Mucosa of descending colon (tissue), 3 donors: ENCODE measurements around the gene VSIG10L. TPM values are rescaled to one million over a fixed set of nuclear protein-coding genes. Genes with fewer than 3 reads are reported as not detected.

ENCODE experiments used
- ATAC-seq: fragments of 200-7000 bp; cut with Tn5 transposase; one replicate; pipeline ENCODE4 v1.9.1; 2020; ENCODE audit warnings: mild to moderate bottlenecking, moderate library complexity
- DNase-seq, 3 donors: peaks; one replicate each; pipeline ENCODE4 v3.0.0-alpha.2; 2020
- H3K36me3 ChIP-seq: fragments of 200-600 bp; one replicate; pipeline ENCODE4 v1.8.0; 2021; ENCODE audit warnings: low read depth, mild to moderate bottlenecking
- H3K4me1 ChIP-seq: fragments of 200-600 bp; one replicate; pipeline ENCODE4 v1.8.0; 2021; ENCODE audit warnings: low read depth, mild to moderate bottlenecking
- H3K4me3 ChIP-seq: fragments of 200-600 bp; one replicate; pipeline ENCODE4 v1.8.0; 2021; ENCODE audit warnings: mild to moderate bottlenecking
- H3K9me3 ChIP-seq: fragments of 200-600 bp; one replicate; pipeline ENCODE4 v1.8.0; 2021; ENCODE audit warnings: mild to moderate bottlenecking
- intact Hi-C, 2 donors: fragments of 100-400 bp; cut with DNase I in 1 of 2; cut with micrococcal nuclease in 1 of 2; formaldehyde crosslinking; loops; one replicate each; pipeline versions ENCODE4 v1.11.0 to v1.11.1; 2022; cut with DNase I, micrococcal nuclease
- total RNA-seq, 3 donors: library from RNA; stranded (reverse); fragmentation: NEBNext Ultra II Directional in 2 of 3; extraction: Animal tissue kit (Norgen Biotek cat#: 25700) in 2 of 3; gene quantifications; one replicate each; pipeline versions ENCODE4 v1.2.1 to v1.2.4, GENCODE V29; 2021 to 2023
- TF ChIP-seq, protein P1 (sequence below): fragments of 200-600 bp; IDR thresholded peaks from one replicate; pipeline ENCODE4 v1.8.0; 2022; ENCODE audit warnings: antibody characterized with exemption, mild to moderate bottlenecking
- donor health status: DM: no; HTN: no; CAD: no; lungs with moderate emphysema.
- donor health status: DM: no; HTN: no; CAD: no.
- donor health status: DM: no; HTN: yes; CAD: no.

VSIG10L gene
- total RNA-seq, 3 donors from 2014 or later, result 0.69 to 3.8 (median 1.6) TPM

- Histone ChIP-seq H3K4me3 (no peak overlapping the region), H3K4me1 (no peaks in the 10 kb centered on the region), H3K36me3 (no peaks in the 10 kb centered on the region), H3K9me3 (no peaks in the 10 kb centered on the region)
- DNase-seq (no peak), ATAC-seq (no peak)
- TF ChIP-seq, protein P1, sequence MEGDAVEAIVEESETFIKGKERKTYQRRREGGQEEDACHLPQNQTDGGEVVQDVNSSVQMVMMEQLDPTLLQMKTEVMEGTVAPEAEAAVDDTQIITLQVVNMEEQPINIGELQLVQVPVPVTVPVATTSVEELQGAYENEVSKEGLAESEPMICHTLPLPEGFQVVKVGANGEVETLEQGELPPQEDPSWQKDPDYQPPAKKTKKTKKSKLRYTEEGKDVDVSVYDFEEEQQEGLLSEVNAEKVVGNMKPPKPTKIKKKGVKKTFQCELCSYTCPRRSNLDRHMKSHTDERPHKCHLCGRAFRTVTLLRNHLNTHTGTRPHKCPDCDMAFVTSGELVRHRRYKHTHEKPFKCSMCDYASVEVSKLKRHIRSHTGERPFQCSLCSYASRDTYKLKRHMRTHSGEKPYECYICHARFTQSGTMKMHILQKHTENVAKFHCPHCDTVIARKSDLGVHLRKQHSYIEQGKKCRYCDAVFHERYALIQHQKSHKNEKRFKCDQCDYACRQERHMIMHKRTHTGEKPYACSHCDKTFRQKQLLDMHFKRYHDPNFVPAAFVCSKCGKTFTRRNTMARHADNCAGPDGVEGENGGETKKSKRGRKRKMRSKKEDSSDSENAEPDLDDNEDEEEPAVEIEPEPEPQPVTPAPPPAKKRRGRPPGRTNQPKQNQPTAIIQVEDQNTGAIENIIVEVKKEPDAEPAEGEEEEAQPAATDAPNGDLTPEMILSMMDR, result no peak
- intact Hi-C loops, result no loop called here
Observed at GRCh38 chr19:51325161-51325976, 16.6 kb downstream of the VSIG10L start.

DNA sequence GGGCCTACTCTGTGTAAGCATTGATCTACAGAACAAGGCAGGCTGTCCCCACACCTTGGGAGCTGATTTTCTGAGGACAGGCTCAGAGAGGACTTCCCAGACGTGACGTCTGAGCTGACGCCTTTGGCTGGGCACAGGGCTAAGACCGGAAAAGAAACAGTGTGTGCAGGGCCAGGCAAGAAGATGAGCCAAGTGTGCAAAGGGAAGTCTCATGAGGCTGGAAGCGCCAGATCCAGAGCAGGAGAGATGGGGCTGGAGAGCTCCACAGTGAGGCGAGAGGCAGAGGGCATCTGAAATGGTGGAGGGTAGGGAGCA is 17.8 kb downstream of the VSIG10L start:
- H3K4me3 ChIP-seq, result no peak overlapping the region
- intact Hi-C loops, result no loop called here
- no peaks in the 10 kb centered on the region for H3K36me3 ChIP-seq
- DNase-seq (no peak), ATAC-seq (no peak)
- H3K9me3 ChIP-seq, result no peaks in the 10 kb centered on the region
- H3K4me1 ChIP-seq, result no peaks in the 10 kb centered on the region
- TF ChIP-seq, protein P1, result no peak

GRCh38 chr19:51323481-51324166 is 18.3 kb downstream of the VSIG10L start:
- Histone ChIP-seq H3K9me3 (no peaks in the 10 kb centered on the region), H3K4me1 (no peaks in the 10 kb centered on the region), H3K36me3 (no peaks in the 10 kb centered on the region), H3K4me3 (no peak overlapping the region)
- TF ChIP-seq, protein P1, result no peak
- intact Hi-C loops, result no loop called here
- no peak for DNase-seq
- ATAC-seq, result no peak

GRCh38 chr19:51321799-51322198 is 20.1 kb downstream of the VSIG10L start:
- no peaks in the 10 kb centered on the region for H3K9me3 ChIP-seq
- TF ChIP-seq, protein P1, result no peak
- DNase-seq (no peak), ATAC-seq (no peak)
- H3K36me3 ChIP-seq, result no peaks in the 10 kb centered on the region
- intact Hi-C loops, result no loop called here
- H3K4me3 ChIP-seq, result no peak overlapping the region
- H3K4me1 ChIP-seq, result no peaks in the 10 kb centered on the region

DNA sequence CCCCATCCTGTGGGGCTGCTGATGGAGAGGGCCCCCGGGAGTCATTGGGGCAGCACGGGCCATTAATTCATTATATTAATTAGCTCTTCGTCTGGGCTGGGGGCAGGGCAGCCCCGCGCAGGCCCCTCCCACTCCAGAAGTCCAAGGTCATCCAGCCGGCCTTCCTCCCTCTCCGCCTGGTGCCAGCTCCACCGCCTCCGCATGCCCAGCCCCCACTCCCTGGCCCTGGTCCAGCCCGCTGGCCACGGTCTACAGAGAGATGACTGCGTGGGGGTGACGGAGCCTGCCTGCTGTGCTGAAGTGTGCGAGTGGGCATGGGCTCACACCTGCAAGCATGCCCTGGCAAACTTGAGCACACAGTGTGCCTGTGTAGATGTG is 21.7 kb downstream of the VSIG10L start:
- intact Hi-C loops, result no loop called here
- DNase-seq (no peak), ATAC-seq (no peak)
- no peak overlapping the region for H3K4me3 ChIP-seq
- TF ChIP-seq, protein P1, result no peak
- no peaks in the 10 kb centered on the region for H3K4me1 ChIP-seq
- no peaks in the 10 kb centered on the region for H3K9me3 ChIP-seq
- H3K36me3 ChIP-seq, result no peaks in the 10 kb centered on the region
